NCI-H1092 (cell line): ENCODE measurements around the gene ATP6V1A.
A peak's percentile ranks its signal among the peaks of the same experiment; 100 is the strongest.
"Not testable (repeated sequence)": the region's sequence is repeated elsewhere in the genome, so short reads cannot be mapped to it uniquely, and the experiment has no call there.

Experiments
- DNase-seq: peaks from one replicate; lab custom pipeline; 2025; lab: John Stamatoyannopoulos, UW

The ATP6V1A gene

DNA sequence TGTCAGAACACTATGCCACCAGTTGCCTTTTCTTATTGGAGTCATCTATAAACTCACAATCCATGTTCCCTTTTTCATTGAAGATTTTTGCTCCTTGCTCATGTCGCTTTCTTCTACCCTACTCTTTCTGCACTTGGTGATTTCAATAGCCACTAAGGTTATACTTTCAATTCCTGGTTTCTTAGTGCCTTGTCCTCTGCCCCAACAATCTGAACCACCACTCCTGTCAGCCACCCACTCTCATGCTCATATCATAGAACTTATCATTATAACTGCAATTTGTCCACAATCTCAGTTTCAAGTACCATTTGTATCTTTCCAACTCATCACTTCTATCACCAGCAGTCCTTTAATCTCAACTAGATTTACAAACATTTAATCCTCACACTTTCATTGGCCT is 81.8 kb downstream of the ATP6V1A start:
- no peak for DNase-seq

DNA sequence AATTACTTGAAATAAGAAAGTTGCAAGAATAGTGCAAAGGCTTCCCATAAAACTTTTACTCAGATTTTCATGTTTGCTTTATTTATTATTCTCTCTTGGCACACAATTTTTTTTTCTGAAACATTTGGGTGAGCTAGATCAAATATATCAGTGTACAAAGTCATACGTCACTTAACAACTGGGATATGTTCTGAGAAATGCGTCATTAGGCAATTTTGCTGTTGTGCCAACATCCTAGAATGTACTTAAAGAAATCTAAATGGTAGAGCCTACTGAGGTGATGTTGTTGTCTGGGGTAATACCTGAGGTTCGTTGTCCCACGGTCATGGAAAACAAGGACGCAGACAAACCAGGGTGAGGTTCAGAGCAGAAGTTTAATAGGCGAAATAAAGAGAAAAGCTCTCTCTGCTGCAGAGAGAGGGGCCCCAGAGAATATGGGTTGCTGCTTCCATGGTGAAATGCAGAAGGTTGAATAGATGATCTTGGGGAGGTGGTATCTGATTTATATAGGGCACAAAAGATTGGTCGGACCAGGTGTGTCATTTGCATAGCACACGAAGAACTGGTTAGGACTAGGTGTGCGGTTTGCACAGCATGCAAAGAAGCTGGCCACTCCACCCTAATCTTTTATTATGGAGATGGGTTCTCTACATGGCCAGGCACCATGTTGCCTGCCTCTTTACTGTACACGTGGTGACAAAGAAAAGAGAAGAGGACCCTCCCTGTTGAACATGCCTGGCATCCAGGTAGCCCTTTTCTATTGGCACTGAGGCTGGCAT is 82.9 kb downstream of the ATP6V1A start:
- no peak for DNase-seq

- DNase-seq, result no peak
These were observed 84.2 kb downstream of the ATP6V1A start for GRCh38 chr3:113831103-113831355.

DNA sequence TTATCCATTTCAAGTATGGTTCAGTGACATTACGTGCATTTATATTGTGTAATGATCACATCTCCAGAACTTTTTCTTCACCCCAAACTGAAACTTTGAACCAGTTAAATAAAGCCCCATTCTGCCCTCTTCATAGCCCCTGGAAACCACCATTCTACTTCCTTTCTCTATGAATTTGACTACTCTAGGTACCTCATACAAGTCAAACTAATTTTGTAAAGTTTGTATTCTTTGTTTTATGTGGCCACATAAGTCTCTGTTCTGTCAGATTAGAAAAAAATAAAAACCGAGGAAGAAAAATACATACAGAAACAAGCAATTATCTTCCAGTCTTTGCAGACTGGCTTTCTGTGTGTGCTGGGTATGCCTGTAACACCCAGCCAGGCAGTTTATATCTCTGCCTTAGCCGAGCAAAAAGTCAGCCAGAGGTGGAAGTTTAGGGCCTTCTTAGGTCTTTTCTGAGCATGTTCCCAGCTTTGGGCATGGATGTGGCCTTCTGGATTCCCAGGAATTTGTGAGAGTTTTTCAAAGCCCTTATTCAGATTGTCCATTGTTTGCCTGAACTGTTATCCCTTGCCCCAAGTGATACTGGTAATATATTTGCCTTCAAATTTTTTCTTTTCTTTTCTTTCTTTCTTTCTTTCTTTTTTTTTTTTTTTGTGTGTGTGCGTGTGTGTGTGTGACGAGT is 85.8 kb downstream of the ATP6V1A start:
- no peak for DNase-seq

GRCh38 chr3:113834983-113835382 is 88.1 kb downstream of the ATP6V1A start:
- no peak for DNase-seq

DNA sequence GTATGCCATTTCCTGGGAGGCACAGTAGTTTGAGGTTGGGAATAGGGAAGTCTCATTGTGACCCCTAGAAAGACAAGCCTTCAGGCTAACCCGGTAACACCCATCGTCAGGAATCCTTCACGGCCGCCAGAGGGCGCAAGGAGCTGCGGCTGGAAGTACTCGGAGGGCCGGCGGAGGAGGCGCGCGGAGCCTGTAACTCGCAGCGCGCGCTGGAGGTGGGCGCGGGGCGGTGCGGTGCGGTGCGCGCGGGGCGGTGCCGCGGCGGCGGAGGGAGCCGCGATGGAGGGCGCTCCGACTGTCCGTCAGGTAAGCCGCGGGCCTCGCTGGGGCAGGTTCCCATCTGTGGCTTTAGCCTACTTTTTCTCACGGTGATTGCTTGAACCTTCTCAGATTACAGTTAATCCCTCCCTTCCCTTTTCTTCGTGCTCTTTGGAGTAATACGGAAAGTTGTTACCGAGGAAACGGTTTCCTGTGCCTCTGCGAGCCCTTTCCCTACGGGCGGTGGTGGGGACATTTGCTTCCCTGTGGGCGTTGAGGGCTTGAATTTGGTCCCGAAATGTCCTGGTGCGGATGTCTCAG is 91.9 kb downstream of the ATP6V1A start, which contains the start of gene GRAMD1C:
TSS of gene GRAMD1C (plus strand) at position 158 of the 579 bp plus-strand sequence. CDS start at position 280, 122 bp downstream.
- peak; percentile 80 for DNase-seq

- no peak for DNase-seq
These were observed 92.7 kb downstream of the ATP6V1A start for GRCh38 chr3:113839551-113839950.

DNA sequence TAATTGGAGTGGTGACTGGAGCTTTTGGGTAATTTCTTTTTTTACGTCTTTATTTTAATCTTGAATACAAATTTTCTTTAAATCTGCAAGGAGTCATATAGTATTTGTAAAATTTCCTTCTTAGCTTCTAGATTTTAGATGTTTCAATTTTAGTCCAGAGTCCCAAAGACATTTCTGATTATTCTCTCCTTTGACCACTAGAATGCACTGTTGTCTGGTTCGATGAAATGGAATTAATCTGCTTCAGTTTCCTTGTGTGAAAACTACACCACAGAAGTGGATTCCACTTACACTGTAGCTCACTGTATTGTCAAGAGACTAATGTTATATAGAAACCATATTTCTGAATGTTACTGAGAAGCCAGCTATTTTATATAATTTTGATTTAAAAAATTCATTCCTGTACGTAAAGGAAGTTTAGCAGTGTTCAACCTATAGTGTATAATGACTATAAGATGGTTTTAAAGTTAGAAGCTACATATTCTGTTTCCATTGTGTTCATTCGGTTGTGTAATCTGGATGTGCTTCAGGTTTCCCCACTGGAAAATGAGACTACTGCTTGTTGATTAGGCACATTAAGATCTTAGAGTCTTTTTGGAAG is 97.9 kb downstream of the ATP6V1A start:
- peak; percentile 1 for DNase-seq

- DNase-seq, result no peak
These were observed 100.4 kb downstream of the ATP6V1A start for GRCh38 chr3:113847247-113847646.

GRCh38 chr3:113847664-113848461 is 101.0 kb downstream of the ATP6V1A start:
- DNase-seq, result no peak

DNA sequence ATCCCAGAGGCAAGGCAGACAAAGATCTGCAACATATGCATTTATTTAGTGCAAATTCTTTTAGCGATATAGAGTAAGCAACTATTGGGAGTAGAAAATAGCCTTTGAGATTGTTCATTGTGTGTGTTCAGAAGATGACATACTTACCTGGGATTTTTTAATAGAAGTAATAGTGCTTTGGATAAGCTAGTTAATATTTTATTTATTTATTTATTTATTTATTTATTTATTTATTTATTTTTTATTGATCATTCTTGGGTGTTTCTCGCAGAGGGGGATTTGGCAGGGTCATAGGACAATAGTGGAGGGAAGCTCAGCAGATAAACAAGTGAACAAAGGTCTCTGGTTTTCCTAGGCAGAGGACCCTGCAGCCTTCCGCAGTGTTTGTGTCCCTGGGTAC is 102.2 kb downstream of the ATP6V1A start:
- not testable (repeated sequence) for DNase-seq

DNA sequence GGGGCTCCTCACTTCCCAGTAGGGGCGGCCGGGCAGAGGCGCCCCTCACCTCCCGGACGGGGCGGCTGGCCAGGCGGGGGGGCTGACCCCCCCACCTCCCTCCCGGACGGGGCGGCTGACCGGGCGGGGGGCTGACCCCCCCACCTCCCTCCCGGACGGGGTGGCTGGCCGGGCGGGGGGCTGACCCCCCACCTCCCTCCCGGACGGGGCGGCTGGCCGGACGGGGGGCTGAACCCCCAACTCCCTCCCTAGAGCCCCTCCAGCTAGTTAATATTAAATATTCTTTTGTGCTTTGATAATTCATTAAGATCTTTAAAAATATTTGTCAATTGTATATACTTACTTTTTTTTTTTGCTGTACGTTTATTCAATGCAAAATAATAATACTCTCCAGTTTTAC is 103.0 kb downstream of the ATP6V1A start:
- not testable (repeated sequence) for DNase-seq

DNA sequence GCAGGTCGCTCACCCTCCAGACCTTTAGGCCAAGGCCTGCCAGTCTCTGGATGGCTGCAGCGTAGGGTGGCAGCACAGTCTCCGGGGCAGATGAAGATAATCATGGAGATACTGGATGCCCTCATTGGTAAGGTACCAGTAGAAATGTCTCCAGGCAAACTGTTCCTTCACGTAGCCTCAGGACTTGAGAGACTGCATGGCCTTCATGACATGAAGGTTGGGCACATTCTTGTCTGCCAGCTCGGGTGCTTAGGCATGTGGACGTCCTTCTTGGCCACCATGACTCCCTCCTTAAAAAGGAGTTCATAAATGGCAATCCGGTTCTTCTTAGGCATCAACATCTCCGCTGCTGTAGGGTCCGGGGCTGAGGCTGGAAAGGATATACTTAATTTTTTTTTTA is 103.6 kb downstream of the ATP6V1A start:
- DNase-seq, result not testable (repeated sequence)

GRCh38 chr3:113852506-113852905 is 105.7 kb downstream of the ATP6V1A start:
- DNase-seq, result no peak
